HG03354 (cell line): Measurements from ENCODE around the gene ARL10.

ENCODE experiments used
- ATAC-seq: cut with Tn5 transposase; IDR thresholded peaks from one replicate; pipeline ENCODE4 v1.9.1; 2021; ENCODE audit warnings: mild to moderate bottlenecking; ENCODE audit not compliant: unreplicated experiment, poor library complexity, severe bottlenecking

The ARL10 gene

DNA sequence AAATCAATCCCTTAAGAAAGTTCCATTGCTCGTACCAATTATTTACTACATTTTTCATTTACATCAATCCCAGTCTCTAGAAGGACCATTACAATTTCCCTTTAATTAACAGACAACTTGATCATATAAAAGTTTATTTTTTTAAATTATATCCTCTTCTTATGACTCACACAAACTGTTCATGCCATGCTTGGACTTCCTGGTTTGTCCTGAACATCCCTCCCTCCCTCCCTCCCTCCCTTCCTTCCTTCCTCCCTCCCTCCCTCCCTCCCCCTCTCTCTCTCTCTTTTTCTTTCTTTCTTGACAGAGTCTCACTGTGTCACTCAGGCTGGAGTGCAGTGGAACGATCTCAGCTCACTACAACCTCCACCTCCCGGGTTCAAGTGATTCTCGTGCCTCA lies 62.7 kb downstream of the ARL10 start:
- no peak for ATAC-seq

DNA sequence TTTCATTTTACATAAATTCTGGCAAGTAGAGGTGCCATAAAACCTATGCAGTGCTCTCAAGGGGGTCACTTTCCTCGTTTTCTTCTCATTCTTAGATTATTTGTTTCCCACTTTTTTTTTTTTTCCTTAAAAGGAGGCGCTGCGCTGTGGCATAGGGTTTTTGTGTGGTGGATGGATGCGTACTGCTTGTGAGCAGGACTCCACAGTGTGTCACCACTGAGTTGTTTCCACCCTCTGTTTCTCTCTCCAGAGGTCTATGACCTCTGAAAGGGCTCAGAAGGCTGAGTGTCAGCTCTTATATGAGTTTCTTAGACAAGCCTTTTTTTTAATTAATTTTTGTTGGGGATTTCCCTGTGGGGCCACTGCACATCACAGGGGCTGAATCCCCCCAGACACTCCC lies 64.7 kb downstream of the ARL10 start:
- ATAC-seq = no peak
